Measurements from ENCODE around the gene FOXF1.

The FOXF1 gene

DNA sequence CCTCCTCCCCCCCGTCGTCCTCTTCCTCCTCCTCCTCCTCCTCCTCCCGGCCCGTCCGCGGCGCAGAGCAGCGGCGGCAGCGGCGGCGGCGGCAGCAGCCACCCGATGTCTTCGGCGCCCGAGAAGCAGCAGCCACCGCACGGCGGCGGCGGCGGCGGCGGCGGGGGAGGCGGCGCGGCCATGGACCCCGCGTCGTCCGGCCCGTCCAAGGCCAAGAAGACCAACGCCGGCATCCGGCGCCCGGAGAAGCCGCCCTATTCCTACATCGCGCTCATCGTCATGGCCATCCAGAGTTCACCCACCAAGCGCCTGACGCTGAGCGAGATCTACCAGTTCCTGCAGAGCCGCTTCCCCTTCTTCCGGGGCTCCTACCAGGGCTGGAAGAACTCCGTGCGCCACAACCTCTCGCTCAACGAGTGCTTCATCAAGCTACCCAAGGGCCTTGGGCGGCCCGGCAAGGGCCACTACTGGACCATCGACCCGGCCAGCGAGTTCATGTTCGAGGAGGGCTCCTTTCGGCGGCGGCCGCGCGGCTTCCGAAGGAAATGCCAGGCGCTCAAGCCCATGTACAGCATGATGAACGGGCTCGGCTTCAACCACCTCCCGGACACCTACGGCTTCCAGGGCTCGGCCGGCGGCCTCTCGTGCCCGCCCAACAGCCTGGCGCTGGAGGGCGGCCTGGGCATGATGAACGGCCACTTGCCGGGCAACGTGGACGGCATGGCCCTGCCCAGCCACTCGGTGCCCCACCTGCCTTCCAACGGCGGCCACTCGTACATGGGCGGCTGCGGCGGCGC lies at the start of gene FOXF1:
FOXF1 (plus strand) TSS at position 63 of the 797 bp plus-strand sequence; CDS start at position 106, 43 bp downstream.
- no peak for DNase-seq (ENCODE audit: low read depth, low spot score)

DNA sequence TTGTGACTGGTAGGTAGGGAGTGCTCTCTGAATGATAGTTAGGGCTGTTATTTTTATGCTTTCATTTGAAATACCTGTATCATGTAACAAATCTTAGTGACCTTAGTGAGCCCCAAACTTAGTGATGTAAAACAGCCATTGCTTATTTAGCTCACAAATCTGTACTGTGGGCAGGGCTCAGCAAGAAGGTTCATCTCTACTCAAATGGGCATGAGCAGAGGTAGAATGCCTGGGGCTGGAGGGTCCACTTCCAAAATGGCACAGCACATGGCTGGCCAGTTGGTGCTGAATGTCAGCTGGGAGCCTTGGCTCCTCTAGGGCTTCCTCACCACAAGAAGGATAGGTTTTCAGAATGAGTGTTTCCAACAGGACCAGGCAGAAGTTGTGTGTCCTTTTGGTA lies 49.3 kb upstream of the FOXF1 start:
- no peak for DNase-seq (ENCODE audit: low read depth, low spot score)

DNA sequence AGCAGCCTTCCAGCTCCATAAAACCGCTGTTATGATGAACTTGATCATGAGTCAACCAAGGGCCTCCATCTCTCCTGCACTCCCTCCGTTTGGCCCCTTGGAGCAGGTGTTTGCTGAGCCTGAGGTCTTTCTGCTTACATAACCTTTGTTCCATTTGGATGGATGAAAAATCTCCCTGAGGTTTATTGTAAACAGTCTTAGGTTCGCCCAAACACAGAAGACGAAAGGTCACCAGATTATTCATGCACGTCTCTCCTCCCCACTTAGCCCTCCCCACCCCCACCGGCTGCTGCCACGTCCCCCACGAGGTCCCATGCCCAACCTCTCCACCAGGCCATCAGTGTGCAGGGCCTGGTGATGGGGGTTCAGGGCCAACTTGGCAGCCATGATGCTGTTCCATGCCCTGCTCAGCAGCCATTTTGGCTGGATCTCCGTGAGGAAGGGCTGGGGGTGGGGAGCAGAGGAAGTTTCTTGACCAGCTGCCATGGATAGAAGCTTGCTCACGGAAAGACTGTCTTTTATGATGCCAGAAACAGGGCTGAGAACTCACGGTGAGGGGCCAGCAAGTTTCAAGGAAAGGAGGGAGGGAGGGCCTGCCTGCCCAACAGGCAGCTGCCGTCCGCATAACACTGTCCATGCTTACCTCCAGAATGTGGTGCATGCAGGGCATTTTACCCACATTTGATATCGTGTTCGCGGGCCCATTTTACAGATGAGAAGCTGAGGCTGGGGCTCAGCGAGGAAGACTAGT lies 47.8 kb upstream of the FOXF1 start:
- DNase-seq (ENCODE audit: low read depth, low spot score) = no peak

DNA sequence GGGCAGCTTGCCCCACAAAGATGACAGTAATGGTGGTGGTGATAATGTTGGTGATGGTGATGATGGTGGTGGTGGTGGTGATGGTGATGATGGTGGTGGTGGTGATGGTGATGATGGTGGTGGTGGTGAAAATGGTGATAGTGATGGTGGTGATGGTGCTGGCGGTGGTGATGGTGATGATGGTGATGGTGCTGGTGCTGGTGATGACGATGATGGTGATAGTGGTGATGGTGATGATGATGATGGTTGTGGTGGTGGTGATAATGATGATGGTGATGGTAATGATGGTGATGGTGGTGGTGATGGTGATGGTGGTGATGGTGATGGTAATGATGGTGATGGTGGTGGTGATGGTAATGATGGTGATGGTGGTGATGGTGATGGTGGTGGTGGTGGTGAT lies 46.3 kb upstream of the FOXF1 start:
- no peak for DNase-seq (ENCODE audit: low read depth, low spot score)

DNA sequence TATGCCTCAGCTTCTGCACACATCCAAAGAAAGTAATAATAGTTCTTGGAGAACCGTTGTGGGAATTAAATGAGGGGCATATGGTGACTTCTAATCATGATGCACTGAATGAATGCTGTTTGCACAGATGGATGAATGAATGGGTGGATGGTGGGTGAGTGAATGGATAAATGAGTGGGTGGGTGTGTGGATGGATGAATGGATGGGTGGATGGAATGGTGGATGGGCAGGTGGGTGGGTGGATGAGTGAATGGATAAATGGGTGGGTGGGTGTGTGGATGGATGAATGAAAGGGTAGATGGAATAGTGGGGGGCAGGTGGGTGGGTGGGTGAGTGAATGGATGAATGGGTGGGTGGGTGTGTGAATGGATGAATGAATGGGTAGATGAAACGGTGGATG lies 44.9 kb upstream of the FOXF1 start:
- no peak for DNase-seq (ENCODE audit: low read depth, low spot score)

DNA sequence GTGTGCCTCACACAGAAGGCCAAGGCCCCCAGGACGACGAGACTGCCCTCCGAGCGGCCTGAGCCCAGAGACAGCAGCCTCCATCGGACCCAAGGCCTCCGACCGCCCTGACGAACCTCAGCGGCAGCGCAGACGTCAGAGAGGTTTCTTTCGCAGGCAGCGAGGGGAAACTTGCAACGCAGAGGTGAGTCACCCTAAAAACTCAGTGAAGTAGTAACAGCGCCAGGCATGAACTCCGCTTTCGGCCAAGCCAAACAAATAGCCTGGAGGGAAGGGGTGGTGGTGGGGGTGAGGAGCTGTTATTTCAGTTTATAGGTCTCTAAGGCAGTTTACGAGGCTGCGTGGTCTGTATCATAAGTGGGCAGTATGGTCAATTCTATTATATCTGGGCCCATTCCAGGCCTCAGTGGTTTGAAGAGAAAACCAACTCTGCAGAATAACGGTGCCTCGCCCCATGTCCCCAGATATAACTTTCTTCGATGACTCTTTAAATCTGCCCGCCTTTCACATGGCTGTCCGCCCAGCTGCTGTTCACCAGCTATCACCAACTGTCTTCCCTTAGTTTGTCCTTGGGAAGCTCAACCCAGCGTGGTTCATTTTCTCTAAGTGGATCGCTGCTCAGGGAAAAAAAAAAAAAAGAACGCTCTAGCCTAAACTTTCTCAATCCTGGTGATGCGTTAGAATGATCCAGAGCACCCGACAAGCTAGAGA lies 43.5 kb upstream of the FOXF1 start:
- no peak for DNase-seq (ENCODE audit: low read depth, low spot score)

DNA sequence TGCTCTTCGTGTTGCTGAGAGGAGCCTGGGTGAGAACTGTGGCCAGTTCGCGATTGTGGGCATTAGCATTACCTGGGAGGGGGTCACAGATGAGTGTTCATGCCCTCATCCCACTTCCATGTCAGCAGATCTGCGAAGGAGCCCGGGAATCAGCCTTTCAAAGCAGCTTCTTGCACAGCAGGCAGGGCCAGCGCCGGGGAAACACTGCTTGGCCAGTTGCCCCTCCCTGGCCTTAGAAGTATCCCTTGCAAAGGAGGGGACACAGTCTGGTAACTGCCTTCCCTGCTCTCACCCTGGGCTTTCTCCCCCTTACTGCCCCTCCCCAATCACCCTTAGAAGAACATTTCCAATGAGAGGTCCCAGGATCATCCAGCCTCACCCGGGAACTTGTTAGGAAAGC lies 42.8 kb upstream of the FOXF1 start:
- DNase-seq (ENCODE audit: low read depth, low spot score) = no peak

DNA sequence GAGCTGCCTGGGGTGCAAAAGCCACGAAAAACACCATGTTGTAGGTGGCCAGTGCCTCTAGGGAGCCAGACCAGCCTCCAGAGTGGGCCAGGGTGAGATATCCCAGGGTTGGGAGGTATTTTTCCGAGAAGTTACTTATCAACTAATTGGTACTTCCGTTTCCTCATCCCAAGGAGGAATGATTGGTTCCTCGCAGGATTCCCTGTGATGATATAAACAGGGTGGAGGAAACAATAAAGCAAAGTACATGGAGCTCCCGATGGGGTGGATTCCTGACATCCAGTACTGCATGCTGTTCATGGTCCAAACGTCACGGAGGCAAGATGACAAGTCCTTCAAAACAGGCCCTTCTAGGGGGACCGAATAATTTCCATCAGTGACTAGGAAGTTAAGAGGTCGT lies 39.4 kb upstream of the FOXF1 start:
- DNase-seq (ENCODE audit: low read depth, low spot score) = no peak

DNA sequence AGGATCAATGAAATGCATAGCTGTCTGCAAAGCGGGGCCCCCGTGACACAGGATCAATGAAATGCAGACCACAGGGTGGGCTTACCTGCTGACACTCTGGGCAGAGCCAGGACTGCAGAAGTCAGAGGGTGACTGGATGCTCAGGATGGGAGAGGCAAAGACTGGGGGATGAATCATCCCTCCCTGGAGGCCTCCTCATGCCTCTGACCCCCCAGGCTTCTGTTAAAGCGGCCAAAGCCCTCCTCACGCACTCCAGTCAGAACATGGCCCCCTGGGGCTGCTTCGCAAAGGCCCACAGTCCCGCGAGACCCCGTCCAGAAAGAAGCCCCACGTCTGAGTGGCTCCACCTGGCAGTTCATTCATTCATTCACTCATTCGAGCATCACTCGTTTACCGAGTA lies 38.4 kb upstream of the FOXF1 start:
- no peak for DNase-seq (ENCODE audit: low read depth, low spot score)

DNA sequence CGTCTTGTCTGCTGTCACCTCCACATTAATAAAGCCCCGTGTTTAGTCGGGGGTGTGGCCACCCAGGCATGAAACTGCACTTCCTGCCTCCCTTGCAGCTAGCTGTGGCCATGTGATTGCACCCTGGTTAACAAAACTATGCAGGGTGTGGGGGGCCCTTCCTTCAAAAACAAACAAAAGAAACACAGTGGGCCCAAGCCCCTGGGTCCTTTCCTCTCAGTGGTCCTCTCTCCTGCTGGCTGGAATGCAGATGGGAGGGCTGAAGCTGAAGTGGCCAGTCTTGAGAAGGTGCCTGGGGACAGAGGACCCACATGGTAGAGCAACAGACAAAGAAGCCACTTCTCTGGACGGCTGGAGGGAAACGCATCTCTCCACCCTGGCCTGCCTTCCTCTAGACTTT lies 38.0 kb upstream of the FOXF1 start:
- DNase-seq (ENCODE audit: low read depth, low spot score) = no peak

DNA sequence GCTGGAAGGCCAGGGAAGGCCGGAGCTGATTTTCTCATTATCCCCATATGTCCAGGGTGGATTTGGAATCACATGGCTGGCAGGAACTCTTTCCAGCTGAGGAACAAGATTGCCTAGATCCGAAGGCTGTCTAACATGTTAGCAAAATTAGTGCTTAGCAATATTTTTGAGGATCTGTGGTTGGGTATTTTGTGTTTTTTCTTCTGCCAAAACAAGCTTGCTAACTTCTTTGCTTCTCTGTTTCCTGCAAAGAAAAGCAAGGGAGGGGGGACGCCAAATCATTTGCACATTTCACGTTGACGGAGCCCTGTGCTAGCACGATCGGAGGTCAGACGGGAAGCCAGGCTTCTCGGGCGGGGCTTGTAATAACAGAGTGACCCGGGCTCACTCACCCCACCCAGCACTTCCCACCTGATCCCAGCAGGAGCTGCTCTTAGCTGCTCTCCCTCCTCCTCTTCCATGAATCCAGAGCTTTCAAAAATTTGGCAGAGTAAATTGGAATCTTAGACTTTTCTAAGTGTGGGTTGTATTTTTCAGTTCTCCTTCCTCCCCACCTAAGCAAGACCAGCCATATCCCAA lies 33.3 kb upstream of the FOXF1 start:
- no peak for DNase-seq (ENCODE audit: low read depth, low spot score)

DNA sequence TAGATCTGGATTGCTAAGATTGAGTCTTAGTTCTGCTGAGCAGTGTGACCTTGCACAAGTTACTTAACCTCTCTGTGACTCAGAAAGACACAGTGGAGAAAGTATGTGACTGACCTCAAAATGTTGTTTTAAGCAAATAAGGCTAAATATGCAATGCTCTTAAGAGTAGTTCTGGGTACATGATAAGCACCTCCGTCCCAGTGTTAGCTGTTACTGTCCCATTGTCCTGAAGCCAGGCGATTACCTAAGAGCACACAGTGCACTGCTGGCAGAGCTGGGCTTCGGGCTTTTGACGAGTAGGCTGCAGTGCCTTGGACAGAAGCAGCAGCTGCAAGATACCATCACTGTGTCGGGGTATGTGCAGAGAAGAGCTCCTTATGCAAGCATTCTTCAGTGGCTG lies 32.7 kb upstream of the FOXF1 start:
- DNase-seq (ENCODE audit: low read depth, low spot score) = no peak

DNA sequence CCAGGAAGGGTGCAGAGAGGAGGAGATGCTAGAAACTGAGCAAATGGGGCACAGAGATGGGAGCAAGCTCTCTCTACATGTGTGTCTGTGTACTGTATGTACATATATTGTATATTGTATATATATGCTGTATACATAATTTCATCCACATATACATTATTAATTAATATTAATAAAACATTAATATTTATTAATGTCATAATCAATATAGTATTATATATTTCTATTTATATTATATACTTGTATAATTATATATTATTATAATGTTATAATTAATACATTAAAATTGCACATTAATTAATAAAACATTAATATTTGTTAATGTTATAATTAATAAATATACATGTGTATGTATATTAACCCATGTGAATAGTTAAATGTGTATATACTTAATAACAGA lies 31.5 kb upstream of the FOXF1 start:
- DNase-seq (ENCODE audit: low read depth, low spot score) = no peak

DNA sequence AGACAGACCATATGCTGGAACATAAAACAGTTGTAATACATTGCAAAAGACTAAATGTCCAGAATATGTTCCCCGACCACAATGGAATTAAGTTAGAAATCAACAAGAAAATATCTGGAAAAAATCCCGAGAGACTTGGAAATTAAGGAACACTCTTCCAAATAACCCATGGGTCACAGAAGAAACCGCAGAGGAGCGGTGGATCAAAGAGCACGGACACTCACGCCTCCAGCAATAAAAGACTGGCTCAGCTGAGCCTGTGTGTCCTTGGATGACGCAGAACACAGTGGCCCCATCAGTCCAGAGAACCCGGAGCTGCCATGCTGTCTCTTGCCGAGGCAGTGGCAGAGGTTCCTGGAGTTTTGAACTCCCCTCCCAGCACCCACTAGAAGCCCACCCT lies 30.9 kb upstream of the FOXF1 start:
- no peak for DNase-seq (ENCODE audit: low read depth, low spot score)

DNA sequence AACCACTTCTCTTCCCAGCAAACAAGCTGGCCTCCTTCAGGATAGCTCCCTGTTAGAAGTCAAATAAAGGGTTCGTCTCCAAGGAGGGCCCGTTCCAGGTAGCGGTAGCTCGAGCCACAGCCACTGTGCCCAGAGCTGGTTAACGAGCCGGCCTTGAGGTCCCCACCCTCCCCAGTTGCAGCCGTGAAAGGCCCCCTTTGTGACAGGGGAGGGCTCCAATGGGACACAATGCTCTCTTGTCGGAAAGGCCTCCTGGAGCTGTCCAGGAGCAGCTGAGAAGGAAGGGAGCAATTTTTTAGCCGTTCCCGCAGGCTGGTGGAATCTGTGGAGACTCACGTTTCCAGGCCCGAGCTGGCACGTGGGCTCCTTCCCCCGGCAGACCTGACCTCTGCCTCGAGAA lies 29.9 kb upstream of the FOXF1 start:
- DNase-seq (ENCODE audit: low read depth, low spot score) = no peak

DNA sequence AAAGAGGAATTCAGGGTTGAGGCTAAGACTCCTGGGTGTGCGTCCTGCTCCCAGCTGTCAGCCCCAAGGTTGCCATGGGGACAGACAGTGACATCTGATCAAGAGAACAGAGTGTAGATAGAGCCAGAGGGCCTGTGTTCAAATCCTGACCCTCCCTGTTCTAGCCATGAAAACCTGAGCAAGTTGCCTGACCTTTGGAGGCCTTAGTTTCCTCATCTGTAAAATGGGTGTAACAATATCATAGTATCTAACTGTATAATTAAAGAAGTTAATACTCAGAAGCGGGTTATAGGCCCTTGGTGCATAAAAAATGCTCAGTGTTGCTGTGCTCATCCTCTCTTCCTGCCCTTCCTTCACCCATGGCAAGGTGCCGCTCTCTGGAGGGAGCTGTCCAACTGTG lies 28.7 kb upstream of the FOXF1 start:
- no peak for DNase-seq (ENCODE audit: low read depth, low spot score)

DNA sequence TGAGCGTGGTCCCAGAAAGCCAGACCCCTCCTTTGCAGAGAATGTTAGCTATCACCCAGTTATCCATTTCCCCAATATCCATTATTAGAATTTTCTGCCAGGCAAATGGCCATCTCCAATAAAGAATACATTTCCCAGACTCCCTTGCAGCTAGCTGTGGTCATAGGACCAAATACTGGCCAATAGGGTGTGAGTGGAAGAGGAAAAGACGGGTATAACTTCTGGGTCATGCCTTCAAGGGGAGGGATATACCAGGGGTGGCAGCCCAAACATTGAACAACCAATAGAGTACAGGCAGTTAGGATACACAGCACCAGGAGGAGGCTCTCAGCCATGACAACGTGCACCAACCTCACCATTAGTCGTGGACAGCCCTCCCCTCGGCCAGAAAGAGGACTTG lies 26.1 kb upstream of the FOXF1 start:
- no peak for DNase-seq (ENCODE audit: low read depth, low spot score)

DNA sequence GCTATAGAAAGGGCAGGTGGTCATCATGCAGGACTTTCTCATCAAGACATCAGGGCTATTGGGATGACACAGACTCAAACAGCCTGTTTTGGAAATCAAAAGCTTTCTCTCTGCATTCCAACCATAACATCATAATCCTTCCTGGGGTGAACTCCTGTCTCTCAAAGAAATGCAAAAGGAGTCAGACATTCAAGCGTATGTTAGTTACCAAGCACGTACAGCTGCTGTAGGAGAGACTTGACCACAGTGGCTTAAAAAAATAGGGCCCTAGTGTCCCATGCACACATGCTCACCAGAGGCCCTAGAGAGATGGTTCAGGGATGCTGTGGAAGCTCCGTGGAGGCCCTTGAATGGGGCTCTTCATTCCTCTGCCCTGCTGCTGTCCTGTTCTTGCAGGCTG lies 24.6 kb upstream of the FOXF1 start:
- no peak for DNase-seq (ENCODE audit: low read depth, low spot score)

DNA sequence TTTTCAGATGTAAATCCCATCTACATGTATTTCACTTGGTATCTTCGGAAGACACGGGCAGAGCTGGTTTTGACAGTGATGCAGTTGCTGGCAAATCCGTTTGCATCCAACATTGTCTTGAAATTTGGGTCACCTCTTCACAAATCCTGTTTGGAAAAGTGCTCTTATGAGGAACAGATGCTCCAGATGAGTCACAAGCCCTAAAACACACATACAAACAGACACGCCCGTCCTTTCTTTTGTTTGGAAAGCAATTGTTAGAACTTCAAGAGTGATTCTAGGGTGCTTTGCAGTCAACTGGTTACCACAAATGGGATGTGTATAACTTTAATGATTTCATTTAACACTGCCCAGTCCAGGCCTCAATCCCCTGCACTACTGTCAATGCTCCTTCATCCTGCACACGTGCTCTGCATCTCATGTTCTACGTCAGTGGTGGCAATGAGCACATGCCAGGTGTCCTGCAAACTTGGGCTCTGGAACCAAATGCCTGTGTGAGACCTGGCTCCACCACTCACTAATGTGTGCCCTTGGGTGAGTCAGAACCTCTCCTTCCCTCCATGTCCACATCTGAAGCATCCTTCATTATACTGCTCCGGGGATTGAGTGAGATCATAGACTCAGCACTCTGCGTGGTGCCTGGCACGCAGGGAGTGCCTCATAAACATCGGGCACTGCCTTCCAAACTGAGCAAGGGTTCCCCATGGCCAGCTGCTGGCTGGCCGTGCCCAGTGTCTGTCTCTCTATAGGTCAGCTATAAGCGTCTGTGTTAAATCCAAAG lies 19.3 kb upstream of the FOXF1 start:
- no peak for DNase-seq (ENCODE audit: low read depth, low spot score)

DNA sequence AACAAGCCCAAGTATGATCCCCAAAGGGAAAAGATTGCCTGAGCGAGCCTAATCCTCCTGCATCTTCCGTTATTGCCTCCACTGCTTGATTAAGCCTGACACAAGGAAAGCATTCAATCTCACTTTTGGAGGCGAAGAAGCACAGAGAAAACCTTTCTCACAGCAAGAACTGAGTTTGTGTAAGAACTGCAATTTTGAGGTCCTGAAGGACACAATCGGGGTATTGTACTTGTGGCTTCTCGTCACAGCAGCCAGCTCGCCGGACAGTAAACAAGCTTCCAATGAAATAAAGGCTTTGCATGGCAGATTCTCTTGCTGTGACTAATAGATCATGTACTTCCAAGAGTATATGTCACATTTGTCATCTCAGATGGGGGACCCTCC lies 18.7 kb upstream of the FOXF1 start:
- DNase-seq (ENCODE audit: low read depth, low spot score) = no peak

DNA sequence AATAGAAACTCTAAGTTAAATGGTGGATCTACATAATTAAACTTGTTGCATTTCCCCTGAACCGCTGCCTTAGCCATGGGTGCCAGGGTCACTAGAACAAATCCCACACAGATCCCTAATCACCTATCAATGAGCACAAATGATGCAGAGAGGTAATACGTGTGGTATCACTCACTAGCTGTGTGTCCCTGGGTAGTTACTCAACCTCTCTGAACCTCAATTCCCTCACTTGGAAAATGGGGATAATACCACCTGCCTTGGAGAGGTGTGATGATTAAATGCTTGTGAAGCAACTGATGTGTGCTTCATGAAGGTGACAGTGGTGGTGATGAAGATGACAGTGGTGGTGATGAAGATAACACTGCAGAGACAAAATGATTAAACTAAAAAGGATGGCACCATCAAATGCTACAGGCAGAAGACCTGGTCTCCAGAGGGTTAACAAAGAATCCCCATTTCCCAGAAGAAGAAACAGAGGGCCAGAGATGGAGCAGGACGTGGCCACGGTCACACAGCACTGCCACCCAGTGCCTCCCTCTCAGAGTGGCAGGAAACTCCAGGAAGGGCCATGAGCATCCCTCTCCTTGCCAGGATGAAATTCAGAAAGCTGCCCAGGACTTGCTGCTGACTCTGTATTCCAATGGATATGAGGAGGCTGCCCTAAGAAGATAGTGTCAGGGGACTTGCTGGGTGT lies 17.9 kb upstream of the FOXF1 start:
- no peak for DNase-seq (ENCODE audit: low read depth, low spot score)
